Mammary epithelial cell (primary cell): ENCODE measurements around the gene DARS1.

Experiments used
- CTCF ChIP-seq, 2 donors: IDR thresholded peaks in 1 of 2; conservative IDR thresholded peaks in 1 of 2; 2 replicates each; pipeline ENCODE4 v1.5.1; 2011 to 2012; ENCODE audit warnings: inconsistent platforms in 2 of 2, low read length in 2 of 2, mild to moderate bottlenecking in 2 of 2, control low read depth in 1 of 2, low read depth in 1 of 2; ENCODE audit not compliant: insufficient read depth in 1 of 2; ENCODE audit errors: extremely low read depth in 1 of 2
- EZH2 ChIP-seq: IDR thresholded peaks from 2 replicates; pipeline ENCODE4 v1.6.1; 2012; ENCODE audit warnings: low read length, inconsistent platforms, borderline replicate concordance

- TF ChIP-seq CTCF (conservative IDR thresholded peaks at IDR 0.05 in 1 of 2, IDR thresholded peaks at IDR 0.05 in 1 of 2; ENCODE audit: extremely low read depth in 1 of 2, insufficient read depth in 1 of 2, low read depth in 1 of 2, low read length in 2 of 2) (no peak), EZH2 (no peak)
These were observed 12.0 kb upstream of the DARS1 start for GRCh38 chr2:135997380-135997779.
